ENCODE results near the gene KLK2. TPM values are rescaled to one million over a fixed set of nuclear protein-coding genes. Genes with fewer than 3 reads are reported as not detected.

KLK2 gene
- not detected for total RNA-seq

DNA sequence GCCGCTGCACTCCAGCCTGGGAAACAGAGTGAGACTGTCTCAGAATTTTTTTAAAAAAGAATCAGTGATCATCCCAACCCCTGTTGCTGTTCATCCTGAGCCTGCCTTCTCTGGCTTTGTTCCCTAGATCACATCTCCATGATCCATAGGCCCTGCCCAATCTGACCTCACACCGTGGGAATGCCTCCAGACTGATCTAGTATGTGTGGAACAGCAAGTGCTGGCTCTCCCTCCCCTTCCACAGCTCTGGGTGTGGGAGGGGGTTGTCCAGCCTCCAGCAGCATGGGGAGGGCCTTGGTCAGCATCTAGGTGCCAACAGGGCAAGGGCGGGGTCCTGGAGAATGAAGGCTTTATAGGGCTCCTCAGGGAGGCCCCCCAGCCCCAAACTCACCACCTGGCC, at the start of gene KLK2:
TSS of gene KLK2 (plus strand) at position 384 of the 400 bp plus-strand sequence. CDS start 35 bp downstream, outside the sequence.
- no peak for DNase-seq

- DNase-seq: no peak
Observed at GRCh38 chr19:50826492-50827240, 46.6 kb upstream of the KLK2 start.

GRCh38 chr19:50827476-50827875, 45.8 kb upstream of the KLK2 start:
- no peak for DNase-seq

- no peak for DNase-seq
Observed at GRCh38 chr19:50829801-50830200, 43.4 kb upstream of the KLK2 start.

DNA sequence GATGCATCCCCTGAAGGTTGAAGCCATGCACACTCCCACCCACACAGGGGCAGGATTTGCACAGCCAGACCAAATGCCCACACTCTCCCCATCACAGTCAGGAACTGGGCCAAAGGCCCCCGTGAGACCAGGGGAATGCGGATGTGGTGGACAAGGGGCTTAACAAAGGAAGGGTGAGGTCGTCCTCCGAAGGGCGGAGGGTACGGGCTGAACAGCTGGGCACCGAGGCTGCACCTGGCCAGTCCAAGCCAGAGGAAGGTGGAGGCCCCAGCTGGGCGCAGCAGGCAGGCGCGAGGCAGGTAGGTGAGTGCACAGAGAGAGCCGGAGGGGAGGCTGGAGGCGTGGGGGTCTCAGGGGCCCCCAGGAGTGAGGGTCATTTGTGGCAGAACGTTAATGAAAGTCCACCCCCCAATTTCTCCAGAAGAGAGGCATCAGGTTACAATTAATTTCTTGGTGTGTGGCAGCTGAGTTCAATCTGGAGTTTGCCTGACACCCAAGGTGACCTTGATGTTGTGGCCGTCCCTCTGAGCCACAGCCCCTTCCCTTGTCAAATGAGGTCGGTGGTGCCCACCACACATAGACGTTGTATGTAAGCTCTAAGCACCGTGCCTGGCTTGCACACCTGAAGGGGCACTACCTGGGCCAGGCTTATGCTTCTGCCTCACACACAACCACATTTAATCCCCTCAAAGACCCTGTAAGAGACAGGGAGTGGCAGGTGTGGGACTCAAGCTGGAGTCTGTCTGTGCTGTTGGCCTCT, 42.8 kb upstream of the KLK2 start:
- no peak for DNase-seq

- no peak for DNase-seq
Observed at GRCh38 chr19:50831026-50831396, 42.2 kb upstream of the KLK2 start.

DNA sequence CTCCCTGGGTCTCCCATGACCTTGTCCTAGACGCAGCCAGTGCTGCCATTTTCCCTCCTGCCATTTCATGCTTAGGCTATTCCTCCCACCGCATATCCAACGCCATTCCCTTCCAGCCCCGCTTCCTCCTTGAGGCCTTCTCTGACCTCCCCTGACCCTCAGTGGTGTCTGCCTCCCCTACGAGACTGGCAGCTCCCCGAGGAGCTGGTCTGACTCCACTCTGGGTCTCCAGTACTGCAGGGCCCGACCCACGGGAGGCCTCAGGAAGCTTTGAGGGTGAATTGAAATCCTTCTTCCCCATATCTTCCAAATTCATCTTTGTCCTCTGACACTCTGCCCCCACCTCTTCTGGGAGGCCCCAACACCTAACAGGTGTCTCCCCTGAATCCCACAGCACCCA, 40.6 kb upstream of the KLK2 start:
- no peak for DNase-seq

DNA sequence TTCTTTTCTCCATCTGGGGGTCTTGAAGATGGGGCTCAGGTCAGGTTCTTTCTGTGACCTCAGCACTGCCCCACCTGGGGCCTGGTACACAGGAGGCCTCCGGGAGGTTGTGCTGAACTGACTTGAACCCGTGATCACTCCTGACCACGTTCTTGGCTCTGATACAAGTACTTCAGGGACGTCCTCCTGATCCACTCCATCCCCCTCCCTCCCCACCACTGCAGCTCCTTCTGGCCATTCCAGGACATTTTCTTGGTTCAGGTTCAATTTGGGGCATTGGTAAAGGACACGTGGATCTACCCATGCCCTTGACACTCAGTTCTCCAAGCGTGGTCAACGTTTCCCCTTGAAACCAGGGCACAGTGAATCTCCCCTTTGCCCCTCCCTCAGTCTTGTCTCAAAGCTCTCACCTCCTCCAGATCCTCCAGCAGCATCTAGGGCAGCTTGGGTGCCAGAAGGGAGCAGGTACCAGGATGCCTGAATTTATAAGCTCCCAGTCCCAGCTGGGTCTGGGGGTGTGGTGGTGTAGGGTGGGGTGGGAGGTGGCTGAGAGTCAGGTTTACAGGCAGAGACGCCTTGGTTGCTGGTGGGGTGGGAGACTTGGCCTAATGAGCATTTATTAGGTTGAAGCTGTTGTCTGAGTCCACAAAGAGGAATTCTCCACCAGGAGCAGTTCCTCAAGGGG, 40.0 kb upstream of the KLK2 start, which contains the start of gene KLK15:
TSS of gene KLK15 (minus strand) at position 458 of the 685 bp plus-strand sequence. CDS start 2,082 bp downstream, outside the sequence.
- DNase-seq: no peak

GRCh38 chr19:50833802-50834167, 39.5 kb upstream of the KLK2 start:
- no peak for DNase-seq

DNA sequence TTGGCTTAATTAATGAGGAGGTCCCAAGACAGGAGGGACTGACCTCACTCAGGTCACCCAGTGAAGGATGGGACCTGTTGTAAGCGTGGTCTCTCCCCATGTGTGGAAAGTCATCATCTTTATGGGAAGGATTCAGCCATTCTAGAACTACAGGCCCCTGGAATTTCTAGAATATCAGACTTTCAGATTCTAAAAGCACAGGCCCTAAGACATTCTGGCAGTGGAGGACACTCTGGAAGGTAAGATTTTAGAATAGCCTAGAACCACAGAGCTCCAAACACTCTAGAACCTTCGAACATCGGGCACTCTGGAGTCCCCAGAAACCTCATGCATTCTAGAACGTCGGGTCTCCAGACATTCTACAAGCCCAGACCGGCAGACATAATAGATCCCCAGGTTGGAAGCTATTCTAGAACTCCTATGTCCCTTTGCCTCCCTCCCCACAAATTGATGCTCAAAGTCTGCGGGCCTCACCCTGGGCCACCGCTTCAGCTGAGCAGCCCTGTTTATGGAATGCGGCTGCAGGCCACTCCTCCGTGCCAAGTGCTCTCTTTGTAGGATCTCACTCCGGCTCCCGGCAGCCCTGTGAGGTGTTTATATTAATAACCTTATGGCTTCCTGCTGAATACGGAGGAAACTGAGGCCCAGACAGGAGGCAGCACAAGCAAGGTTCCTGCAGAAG, 38.0 kb upstream of the KLK2 start:
- no peak for DNase-seq

- peak; percentile 44 for DNase-seq
Observed at GRCh38 chr19:50835785-50836542, 37.3 kb upstream of the KLK2 start.

- no peak for DNase-seq
Observed at GRCh38 chr19:50836543-50837195, 36.6 kb upstream of the KLK2 start.

- DNase-seq: no peak
Observed at GRCh38 chr19:50837300-50837699, 35.9 kb upstream of the KLK2 start.

DNA sequence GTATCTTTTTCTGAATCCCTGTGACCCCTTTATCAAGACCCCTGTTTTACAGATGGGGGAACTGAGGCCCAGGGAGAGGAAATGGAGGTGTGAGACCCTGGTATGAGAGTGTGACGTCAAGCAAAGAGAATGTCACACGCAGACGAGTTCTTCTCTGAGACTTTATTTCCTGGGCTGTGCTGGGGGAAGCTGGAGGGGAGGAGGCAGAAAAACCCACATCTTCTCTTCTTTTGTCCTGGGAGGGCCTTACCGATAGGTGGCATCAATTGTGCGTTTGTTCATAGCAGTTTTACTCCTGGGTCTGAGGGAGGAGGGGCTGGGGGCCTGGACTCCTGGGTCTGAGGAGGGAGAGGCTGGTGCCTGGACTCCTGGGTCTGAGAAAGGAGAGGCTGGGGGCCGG, 35.0 kb upstream of the KLK2 start:
- no peak for DNase-seq

- no peak for DNase-seq
Observed at GRCh38 chr19:50839712-50840655, 33.3 kb upstream of the KLK2 start.

- DNase-seq: no peak
Observed at GRCh38 chr19:50842130-50842529, 31.1 kb upstream of the KLK2 start.

GRCh38 chr19:50843205-50843604, 30.0 kb upstream of the KLK2 start:
- no peak for DNase-seq

DNA sequence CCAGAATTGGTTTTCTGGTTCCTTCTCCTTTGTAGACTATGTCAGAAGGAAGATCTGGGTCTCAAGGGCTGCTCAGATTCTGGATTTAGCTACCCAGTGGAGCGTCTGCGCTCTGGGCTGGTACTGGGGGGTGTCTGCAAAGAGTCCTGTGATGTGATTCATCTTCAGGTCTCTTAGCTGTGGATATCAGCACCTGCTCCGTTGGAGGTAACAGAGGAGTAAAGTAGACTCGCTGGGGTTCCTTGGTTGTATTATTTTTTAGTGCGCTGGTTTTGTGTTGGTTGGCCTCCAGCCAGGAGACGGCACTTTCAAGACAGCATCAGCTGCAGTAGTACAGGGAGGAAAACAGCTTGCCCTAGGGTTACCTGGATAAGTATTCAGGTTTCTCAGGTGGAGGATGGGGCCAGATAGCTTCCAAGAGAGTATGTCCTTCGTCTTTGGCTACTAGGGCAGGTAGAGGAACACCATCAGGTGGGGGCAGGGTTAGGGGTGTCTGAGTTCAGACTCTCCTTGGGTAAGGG, 29.5 kb upstream of the KLK2 start:
- no peak for DNase-seq

DNA sequence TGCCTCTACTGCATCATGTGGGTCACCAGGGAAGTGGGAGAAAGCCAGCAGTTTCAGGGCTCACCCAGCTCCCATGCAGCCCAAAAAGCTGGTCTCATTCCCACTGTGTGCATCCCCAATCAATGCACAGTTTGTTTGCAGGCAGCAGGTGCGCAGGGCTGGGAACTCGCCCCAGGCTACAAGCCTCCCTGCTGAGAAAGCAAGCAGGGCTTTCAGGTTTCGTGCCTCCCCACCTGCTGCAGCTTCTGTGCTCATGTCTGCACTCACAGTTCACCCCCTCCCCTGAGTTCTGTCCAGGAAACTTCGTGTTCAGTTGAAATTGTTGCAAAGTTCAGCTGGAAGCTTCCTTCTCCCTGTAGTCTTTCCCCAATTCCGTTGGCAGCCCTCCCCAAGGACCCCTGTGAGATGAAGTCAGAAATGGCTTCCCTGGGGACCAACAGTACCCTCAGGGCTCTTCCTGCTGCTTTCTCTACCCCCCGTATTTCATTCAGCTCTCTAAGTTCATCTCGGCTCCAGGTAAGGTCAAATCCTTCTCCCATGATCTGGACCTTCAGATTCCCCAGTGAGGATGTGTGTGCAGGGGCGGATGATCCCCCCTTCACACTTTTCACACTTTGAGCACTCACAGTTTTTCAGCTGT, 28.8 kb upstream of the KLK2 start:
- DNase-seq: no peak
